Stomach (tissue), 4 donors: ENCODE results near the gene ACAD10.

Experiments
- CTCF ChIP-seq, 7 experiments: fragments of 450-650 bp in 4 of 7; fragments of 200-600 bp in 3 of 7; sonication (generic) in 3 of 7; IDR thresholded peaks; one replicate each; pipeline ENCODE4 v1.5.1; 2016 to 2019; ENCODE audit warnings: antibody characterized with exemption in 7 of 7, control low read depth in 2 of 7, mild to moderate bottlenecking in 1 of 7
- EP300 ChIP-seq: sonication (generic); formaldehyde crosslinking; IDR thresholded peaks from one replicate; pipeline ENCODE4 v1.6.1; 2017; ENCODE audit warnings: antibody characterized with exemption

- no peak for TF ChIP-seq EP300
- no peak for TF ChIP-seq CTCF (IDR thresholded peaks at IDR 0.05)
These were observed 113.9 kb downstream of the ACAD10 start for GRCh38 chr12:111799758-111800157.
